RWPE1 (cell line): Measurements from ENCODE around the gene PABPN1L.

ENCODE experiments used
- CTCF ChIA-PET: fragments of 350-600 bp; sonication (Branson Sonifier 250); formaldehyde crosslinking; extraction: SDS; loops from one replicate; lab custom pipeline; 2021; lab: Yijun Ruan, JAX
- POLR2A ChIA-PET: fragments of 400-600 bp; formaldehyde crosslinking; extraction: SDS; loops from one replicate; lab custom pipeline; 2020; ENCODE audit warnings: antibody characterized with exemption; ENCODE audit not compliant: low non-redundant PET; lab: Yijun Ruan, JAX
- DNase-seq: peaks from one replicate; pipeline ENCODE4 v3.0.0; 2012; ENCODE audit warnings: low spot score
- H3K27ac ChIP-seq: fragments of 450-650 bp; 2 replicates; pipeline ENCODE4 v1.5.1; 2017
- TF ChIP-seq, protein P1 (sequence below): fragments of 450-650 bp; conservative IDR thresholded peaks from 2 replicates; pipeline ENCODE4 v1.5.1; 2017; ENCODE audit warnings: low read depth, mild to moderate bottlenecking

Gene PABPN1L

DNA sequence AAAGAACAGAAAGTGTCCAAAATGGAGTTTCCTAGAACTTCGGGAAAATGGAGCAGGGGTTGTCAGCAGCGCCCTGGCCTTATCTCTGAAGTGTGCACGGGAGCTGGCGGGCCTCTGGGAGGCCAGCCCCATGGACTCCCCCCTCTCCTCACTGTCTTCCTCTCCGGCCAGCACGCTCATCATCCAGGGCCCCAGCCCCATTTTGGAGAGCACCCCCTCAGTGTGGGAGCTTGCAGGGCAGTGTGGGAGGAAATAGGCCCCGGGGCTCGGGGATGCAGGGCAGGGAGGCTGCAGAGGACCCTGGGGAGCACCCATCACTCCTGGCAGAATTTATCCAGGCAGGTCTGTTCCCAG is 4.9 kb upstream of the PABPN1L start:
- DNase-seq, result no peak
- no peak overlapping the region for H3K27ac ChIP-seq
- ChIA-PET CTCF (no interaction called here), POLR2A (no interaction called here)
- TF ChIP-seq, protein P1, sequence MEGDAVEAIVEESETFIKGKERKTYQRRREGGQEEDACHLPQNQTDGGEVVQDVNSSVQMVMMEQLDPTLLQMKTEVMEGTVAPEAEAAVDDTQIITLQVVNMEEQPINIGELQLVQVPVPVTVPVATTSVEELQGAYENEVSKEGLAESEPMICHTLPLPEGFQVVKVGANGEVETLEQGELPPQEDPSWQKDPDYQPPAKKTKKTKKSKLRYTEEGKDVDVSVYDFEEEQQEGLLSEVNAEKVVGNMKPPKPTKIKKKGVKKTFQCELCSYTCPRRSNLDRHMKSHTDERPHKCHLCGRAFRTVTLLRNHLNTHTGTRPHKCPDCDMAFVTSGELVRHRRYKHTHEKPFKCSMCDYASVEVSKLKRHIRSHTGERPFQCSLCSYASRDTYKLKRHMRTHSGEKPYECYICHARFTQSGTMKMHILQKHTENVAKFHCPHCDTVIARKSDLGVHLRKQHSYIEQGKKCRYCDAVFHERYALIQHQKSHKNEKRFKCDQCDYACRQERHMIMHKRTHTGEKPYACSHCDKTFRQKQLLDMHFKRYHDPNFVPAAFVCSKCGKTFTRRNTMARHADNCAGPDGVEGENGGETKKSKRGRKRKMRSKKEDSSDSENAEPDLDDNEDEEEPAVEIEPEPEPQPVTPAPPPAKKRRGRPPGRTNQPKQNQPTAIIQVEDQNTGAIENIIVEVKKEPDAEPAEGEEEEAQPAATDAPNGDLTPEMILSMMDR, result no peak

DNA sequence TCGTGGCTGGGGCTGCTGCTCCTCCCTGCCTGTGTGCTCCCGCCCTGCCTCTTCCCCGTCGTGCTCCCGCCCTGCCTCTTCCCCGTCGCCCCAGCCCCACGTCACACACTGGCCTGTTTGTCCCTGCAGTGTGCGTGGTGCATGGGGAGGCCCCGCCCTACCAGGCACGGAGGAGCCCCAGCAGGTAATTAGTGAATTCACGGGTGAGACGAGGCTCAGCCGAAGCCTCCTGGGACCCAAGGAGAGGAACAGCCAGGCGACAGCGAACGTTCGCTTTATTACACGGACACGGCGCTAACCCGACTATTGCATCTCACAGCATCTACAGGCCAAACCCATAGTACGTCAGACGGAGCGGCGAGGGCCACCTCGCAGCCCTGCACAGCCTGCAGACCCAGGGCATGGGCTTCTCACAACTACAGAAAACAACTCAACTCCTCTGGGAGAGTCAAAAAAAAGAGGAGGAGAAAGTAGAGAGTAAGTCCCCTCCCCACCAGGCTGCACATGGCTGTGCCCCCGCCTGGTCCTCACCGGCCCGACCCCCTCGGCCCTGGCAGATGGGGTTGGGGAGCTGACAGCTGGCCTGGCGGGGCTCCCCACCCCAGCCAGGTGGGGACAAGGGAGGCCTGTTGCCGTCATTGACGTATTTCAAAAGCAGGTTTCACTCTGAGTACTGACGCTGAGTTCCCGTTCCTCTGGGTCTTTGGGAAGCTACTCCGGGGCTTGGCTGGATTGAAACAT is 4.3 kb upstream of the PABPN1L start:
- POLR2A ChIA-PET, result no interaction called here
- CTCF ChIA-PET, result no interaction called here

DNA sequence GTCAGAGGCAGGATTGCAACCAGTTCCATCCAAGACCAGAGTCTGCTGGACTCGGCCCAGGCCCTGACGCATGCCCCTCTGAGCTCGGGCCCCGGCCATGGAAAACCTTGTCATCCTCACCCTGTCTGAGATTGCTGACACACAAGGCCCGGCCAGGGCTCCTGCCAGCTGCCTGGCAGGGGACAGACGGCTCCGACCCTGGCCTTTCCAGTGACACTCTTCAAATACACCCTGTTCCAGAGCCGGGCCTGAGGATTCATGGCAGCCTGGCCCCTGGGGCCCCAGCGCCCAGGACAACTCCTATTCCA is 3.2 kb upstream of the PABPN1L start:
- ChIA-PET CTCF (interaction anchor here (0.7 kb wide), 1 partner anchor 502 kb away, joined by 4 read pairs; no protein-coding TSS in a partner anchor), POLR2A (no interaction called here)
- no peak for DNase-seq
- no peak overlapping the region for H3K27ac ChIP-seq
- TF ChIP-seq, protein P1, result no peak

More for the DNA sequence above, 4.3 kb upstream of the PABPN1L start:
- TF ChIP-seq, protein P1, result no peak
- H3K27ac ChIP-seq, result no peak overlapping the region
- no peak for DNase-seq

DNA sequence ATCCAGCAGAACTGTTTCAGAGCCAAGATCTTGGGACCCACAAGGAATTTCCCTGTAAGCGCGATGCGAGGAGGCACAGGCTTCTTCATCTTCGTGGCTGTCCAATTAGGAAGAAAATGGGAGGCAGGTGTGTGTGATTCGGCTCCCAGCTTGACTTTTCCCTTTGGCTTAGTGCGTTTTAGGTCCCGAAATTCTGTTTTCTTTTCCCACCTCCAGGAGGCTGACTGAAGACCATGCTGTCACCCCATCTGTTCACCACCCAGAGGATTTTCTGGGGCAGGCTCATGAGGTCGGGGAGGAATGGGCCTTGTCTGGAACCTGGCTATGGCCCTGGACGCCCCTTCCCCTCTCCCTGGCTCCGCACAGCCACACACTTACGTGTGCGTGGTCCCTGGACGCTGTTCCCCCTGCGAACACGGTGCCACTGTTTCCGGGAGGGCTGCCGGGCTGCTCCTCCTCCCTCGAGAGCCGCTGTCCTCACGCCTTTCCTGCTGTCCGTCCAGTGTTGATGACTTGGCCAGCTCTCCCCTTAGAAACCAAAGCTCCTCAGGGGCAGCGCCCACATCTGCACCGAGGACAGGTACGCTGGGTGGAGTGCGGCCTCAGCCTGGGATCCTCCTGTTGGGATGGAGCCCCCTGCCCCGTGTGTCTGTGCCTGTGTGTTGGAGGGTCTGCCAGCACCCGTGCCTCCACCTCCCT is 2.7 kb upstream of the PABPN1L start:
- H3K27ac ChIP-seq, result no peak overlapping the region
- no peak for DNase-seq
- TF ChIP-seq, protein P1, result no peak
- ChIA-PET POLR2A (no interaction called here), CTCF (interaction anchor here (0.7 kb wide), 1 partner anchor 502 kb away, joined by 4 read pairs; no protein-coding TSS in a partner anchor)

DNA sequence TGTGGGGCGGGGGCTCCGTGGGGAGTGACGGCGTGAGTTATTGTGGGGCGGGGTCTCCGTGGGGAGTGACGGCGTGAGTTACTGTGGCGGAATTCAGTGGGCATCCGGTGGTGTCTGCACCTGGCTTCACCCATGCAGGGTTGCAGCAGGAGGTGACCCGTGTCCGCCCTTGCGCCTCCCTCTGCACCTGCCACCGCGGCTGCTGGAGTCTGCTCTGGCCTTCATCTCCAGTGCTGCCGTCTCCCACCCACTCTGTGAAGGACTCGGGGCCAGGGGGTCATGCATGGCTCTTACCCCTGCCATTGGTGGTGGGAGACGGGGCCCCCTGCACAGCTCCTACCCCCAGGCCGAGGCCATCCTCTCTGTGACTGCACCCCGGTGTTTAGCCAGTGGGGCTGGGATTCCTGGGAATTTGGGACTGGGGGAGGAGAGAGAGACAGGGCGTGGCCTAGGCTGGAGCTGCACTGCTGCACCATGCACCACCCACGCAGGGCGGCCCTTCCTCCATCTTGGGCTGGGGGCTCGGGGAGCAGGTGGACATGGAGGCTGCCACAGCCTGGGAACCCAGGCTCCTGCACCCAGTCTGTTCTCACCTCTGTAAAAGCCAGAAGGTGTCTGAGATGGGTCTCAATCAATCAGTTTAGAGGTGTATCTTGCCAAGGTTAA is 1.3 kb upstream of the PABPN1L start:
- TF ChIP-seq, protein P1, result no peak
- no peak overlapping the region for H3K27ac ChIP-seq
- ChIA-PET CTCF (interaction anchor here (0.7 kb wide), 1 partner anchor 150 kb away, joined by 3 read pairs; no protein-coding TSS in a partner anchor), POLR2A (no interaction called here)
- DNase-seq, result no peak

DNA sequence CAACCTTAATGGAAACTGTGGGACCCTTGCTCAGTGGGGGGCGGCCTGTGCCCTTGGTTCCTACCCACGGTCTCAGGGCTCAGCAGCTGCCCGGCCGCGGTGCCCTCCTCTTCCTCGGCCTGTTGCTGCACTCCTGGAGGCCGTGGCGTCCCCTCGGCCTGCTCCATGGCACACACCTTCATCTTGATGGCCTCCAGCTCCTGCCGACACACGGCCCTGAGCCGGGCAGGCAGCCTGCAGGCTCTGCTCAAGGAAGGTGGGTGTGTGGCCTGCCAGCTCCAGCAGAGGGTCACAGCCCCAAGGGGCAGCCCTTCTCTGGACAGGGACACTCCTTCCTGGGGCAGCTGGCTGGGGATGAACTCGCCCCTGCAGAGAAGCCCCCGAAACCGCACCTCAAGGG is 718 bp downstream of the PABPN1L start:
- H3K27ac ChIP-seq, result no peak overlapping the region
- ChIA-PET POLR2A (interaction anchor here (0.7 kb wide), 1 partner anchor 57 kb away, joined by 3 read pairs; no protein-coding TSS in a partner anchor), CTCF (no interaction called here)
- no peak for DNase-seq
- TF ChIP-seq, protein P1, result no peak
